ENCODE results near the gene CACNB1.

GRCh38 chr17:39222151-39222550, 24.7 kb upstream of the CACNB1 start:
- TF ChIP-seq ZBTB7A (IDR thresholded peaks at IDR 0.05; ENCODE audit: low read depth): no peak
- TF ChIP-seq RAD21 (IDR thresholded peaks at IDR 0.05; ENCODE audit: low read depth): no peak
- TF ChIP-seq EP300 (IDR thresholded peaks at IDR 0.05; ENCODE audit: borderline replicate concordance): no peak
- no peak for TF ChIP-seq TAF1 (IDR thresholded peaks at IDR 0.05; ENCODE audit: low read depth)
- TF ChIP-seq EGR1 (IDR thresholded peaks at IDR 0.05): no peak
- no peak for TF ChIP-seq REST (IDR thresholded peaks at IDR 0.05; ENCODE audit: low read depth)
